ENCODE data around the gene DEXI. TPM values are rescaled to one million over a fixed set of nuclear protein-coding genes. Genes with fewer than 3 reads are reported as not detected.

DEXI gene
- total RNA-seq, 1 donor from 2014 or later: 36.3 TPM

- ATAC-seq (peak; percentile 96), DNase-seq (peak; percentile 91)
- H3K4me3 ChIP-seq: no peak overlapping the region
Measured at GRCh38 chr16:10964039-10964890, 22.0 kb upstream of the DEXI start.

GRCh38 chr16:10961231-10961630, 19.0 kb upstream of the DEXI start:
- H3K9me3 ChIP-seq: no peaks in the 10 kb centered on the region
- H3K27ac ChIP-seq: no peak overlapping the region
- DNase-seq (no peak), ATAC-seq (peak; percentile 32)
- peaks cover 39% of the 10 kb centered on the region for H3K36me3 ChIP-seq
- intact Hi-C loops (cut with DNase I): loop anchor here (10.0 kb wide), 1 partner anchor 394 kb away; no protein-coding TSS in a partner anchor
- TF ChIP-seq, protein P1, sequence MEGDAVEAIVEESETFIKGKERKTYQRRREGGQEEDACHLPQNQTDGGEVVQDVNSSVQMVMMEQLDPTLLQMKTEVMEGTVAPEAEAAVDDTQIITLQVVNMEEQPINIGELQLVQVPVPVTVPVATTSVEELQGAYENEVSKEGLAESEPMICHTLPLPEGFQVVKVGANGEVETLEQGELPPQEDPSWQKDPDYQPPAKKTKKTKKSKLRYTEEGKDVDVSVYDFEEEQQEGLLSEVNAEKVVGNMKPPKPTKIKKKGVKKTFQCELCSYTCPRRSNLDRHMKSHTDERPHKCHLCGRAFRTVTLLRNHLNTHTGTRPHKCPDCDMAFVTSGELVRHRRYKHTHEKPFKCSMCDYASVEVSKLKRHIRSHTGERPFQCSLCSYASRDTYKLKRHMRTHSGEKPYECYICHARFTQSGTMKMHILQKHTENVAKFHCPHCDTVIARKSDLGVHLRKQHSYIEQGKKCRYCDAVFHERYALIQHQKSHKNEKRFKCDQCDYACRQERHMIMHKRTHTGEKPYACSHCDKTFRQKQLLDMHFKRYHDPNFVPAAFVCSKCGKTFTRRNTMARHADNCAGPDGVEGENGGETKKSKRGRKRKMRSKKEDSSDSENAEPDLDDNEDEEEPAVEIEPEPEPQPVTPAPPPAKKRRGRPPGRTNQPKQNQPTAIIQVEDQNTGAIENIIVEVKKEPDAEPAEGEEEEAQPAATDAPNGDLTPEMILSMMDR (IDR thresholded peaks at IDR 0.05): no peak
- no peaks in the 10 kb centered on the region for H3K27me3 ChIP-seq
- peaks cover 4% of the 10 kb centered on the region for H3K4me1 ChIP-seq
- H3K4me3 ChIP-seq: no peak overlapping the region

More at GRCh38 chr16:10964039-10964890, 22.0 kb upstream of the DEXI start:
- H3K4me1 ChIP-seq: peaks cover 4% of the 10 kb centered on the region
- peaks cover 27% of the 10 kb centered on the region for H3K36me3 ChIP-seq
- no peak overlapping the region for H3K27ac ChIP-seq
- H3K9me3 ChIP-seq: no peaks in the 10 kb centered on the region
- TF ChIP-seq, protein P1 (IDR thresholded peaks at IDR 0.05): peak; percentile 96
- intact Hi-C loops (cut with DNase I): loop anchor here (10.0 kb wide), 1 partner anchor 391 kb away; no protein-coding TSS in a partner anchor
- no peaks in the 10 kb centered on the region for H3K27me3 ChIP-seq

GRCh38 chr16:10959161-10959560, 16.9 kb upstream of the DEXI start:
- DNase-seq (no peak), ATAC-seq (no peak)
- Histone ChIP-seq H3K27ac (no peak overlapping the region), H3K36me3 (peaks cover 39% of the 10 kb centered on the region), H3K4me1 (peaks cover 3% of the 10 kb centered on the region), H3K27me3 (no peaks in the 10 kb centered on the region), H3K4me3 (no peak overlapping the region), H3K9me3 (no peaks in the 10 kb centered on the region)
- TF ChIP-seq, protein P1 (IDR thresholded peaks at IDR 0.05): no peak
- intact Hi-C loops (cut with DNase I): no loop called here

GRCh38 chr16:10957771-10958482, 15.7 kb upstream of the DEXI start:
- H3K27ac ChIP-seq: no peak overlapping the region
- no peaks in the 10 kb centered on the region for H3K9me3 ChIP-seq
- intact Hi-C loops (cut with DNase I): no loop called here
- H3K27me3 ChIP-seq: no peaks in the 10 kb centered on the region
- ATAC-seq (no peak), DNase-seq (no peak)
- TF ChIP-seq, protein P1 (IDR thresholded peaks at IDR 0.05): no peak
- H3K4me3 ChIP-seq: no peak overlapping the region
- peaks cover 7% of the 10 kb centered on the region for H3K4me1 ChIP-seq
- peaks cover 29% of the 10 kb centered on the region for H3K36me3 ChIP-seq

DNA sequence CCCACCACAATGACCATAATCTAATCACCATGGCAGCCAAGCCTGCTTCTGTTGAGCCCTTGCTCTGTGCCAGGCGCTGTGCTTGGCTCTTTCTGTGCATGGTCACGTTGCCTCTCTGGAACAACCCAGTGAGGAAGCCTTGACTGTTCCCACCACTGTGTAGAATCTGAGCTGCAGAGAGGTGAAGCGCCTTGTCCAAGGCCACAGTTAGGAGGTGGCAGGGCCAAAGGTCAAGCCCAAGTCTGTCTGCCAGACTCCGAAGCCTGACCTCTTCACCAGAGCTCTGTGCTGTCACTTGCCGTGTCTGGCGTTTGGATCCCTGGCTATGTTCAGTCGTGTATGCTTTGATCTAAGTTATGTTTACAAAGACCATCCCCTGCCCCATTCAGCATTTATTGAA, 12.6 kb upstream of the DEXI start:
- peaks cover 14% of the 10 kb centered on the region for H3K36me3 ChIP-seq
- H3K9me3 ChIP-seq: no peaks in the 10 kb centered on the region
- H3K27me3 ChIP-seq: no peaks in the 10 kb centered on the region
- no peak overlapping the region for H3K27ac ChIP-seq
- ATAC-seq (no peak), DNase-seq (no peak)
- peaks cover 12% of the 10 kb centered on the region for H3K4me1 ChIP-seq
- H3K4me3 ChIP-seq: no peak overlapping the region
- TF ChIP-seq, protein P1 (IDR thresholded peaks at IDR 0.05): no peak
- intact Hi-C loops (cut with DNase I): no loop called here

All from upper lobe of right lung (tissue), 1 donor.